ENCODE data around the gene MSH5. TPM values are rescaled to one million over a fixed set of nuclear protein-coding genes. Genes with fewer than 3 reads are reported as not detected.

The MSH5 gene
- total and polyA plus RNA-seq, 2 of the 13 experiments (the other 11 are each of a cell fraction or from before 2014, with no cell fraction given): 10.2 to 38.7 TPM

GRCh38 chr6:31778193-31778592, 38.4 kb downstream of the MSH5 start (continued):
- TF ChIP-seq AFF4 (CRISPR knock-in tag; IDR thresholded peaks at IDR 0.05): no peak
- no peak for TF ChIP-seq ZNF296 (CRISPR knock-in tag; conservative IDR thresholded peaks at IDR 0.05)
- no peak for TF ChIP-seq SNAPC4 (CRISPR knock-in tag; IDR thresholded peaks at IDR 0.05)
- TF ChIP-seq ZNF549 (CRISPR knock-in tag; IDR thresholded peaks at IDR 0.05): no peak
- no peak for TF ChIP-seq SMAD9 (CRISPR knock-in tag; IDR thresholded peaks at IDR 0.05)
- TF ChIP-seq ZFP82 (CRISPR knock-in tag; IDR thresholded peaks at IDR 0.05; ENCODE audit: borderline replicate concordance): no peak
- no peak for TF ChIP-seq CEBPG (CRISPR knock-in tag; IDR thresholded peaks at IDR 0.05)
- no peak for TF ChIP-seq MAZ (IDR thresholded peaks at IDR 0.05; ENCODE audit: borderline replicate concordance, low read depth, low read length)
- no peak for TF ChIP-seq MAZ (CRISPR knock-in tag; IDR thresholded peaks at IDR 0.05; ENCODE audit: low read depth)
- TF ChIP-seq NKX3-1 (CRISPR knock-in tag; IDR thresholded peaks at IDR 0.05): 0 out of 2 replicates have a peak, but pooled peaks have one; percentile 30
- TF ChIP-seq ZNF558 (CRISPR knock-in tag; IDR thresholded peaks at IDR 0.05; ENCODE audit: borderline replicate concordance): no peak
- TF ChIP-seq ISL2 (CRISPR knock-in tag; IDR thresholded peaks at IDR 0.05): 0 out of 2 replicates have a peak, but pooled peaks have one; percentile 17
- TF ChIP-seq CHD4 (IDR thresholded peaks at IDR 0.05; ENCODE audit: borderline replicate concordance, low read length): no peak
- no peak for TF ChIP-seq CCDC6 (CRISPR knock-in tag; IDR thresholded peaks at IDR 0.05)
- TF ChIP-seq TERF1 (CRISPR knock-in tag; IDR thresholded peaks at IDR 0.05): no peak
- TF ChIP-seq GPN1 (CRISPR knock-in tag; IDR thresholded peaks at IDR 0.05; ENCODE audit: borderline replicate concordance): no peak
- 0 out of 2 replicates have a peak, but pooled peaks have one; percentile 27 for TF ChIP-seq NCOR1 (IDR thresholded peaks at IDR 0.05; ENCODE audit: borderline replicate concordance, low read length)
- TF ChIP-seq ZNF234 (CRISPR knock-in tag; conservative IDR thresholded peaks at IDR 0.05): no peak
- no peak for TF ChIP-seq DDIT3 (CRISPR knock-in tag; IDR thresholded peaks at IDR 0.05)
- TF ChIP-seq ISX (CRISPR knock-in tag; conservative IDR thresholded peaks at IDR 0.05): no peak
- TF ChIP-seq ATF1 (CRISPR knock-in tag; IDR thresholded peaks at IDR 0.05): no peak
- no peak for TF ChIP-seq MXD3 (CRISPR knock-in tag; IDR thresholded peaks at IDR 0.05)

All from HepG2 (cell line).